Activated CD4-positive, alpha-beta memory T cell treated with anti-CD3 and anti-CD28 coated beads, Interleukin-2, amount 10 ng/mL, durations not matched to agents 7 days and 5 days (primary cell): ENCODE data around the gene SYNGR4. TPM values are rescaled to one million over a fixed set of nuclear protein-coding genes. Genes with fewer than 3 reads are reported as not detected.

Source experiments
- total RNA-seq, 2 experiments: library from RNA; stranded (reverse); gene quantifications; one replicate each; pipeline ENCODE4 v1.2.3, GENCODE V29; 2021

SYNGR4 gene
- total RNA-seq, 2 experiments from 2014 or later, result 0.28 TPM; not detected in 1

Other genes starting within 250 kb of the SYNGR4 start
- 100 to 1,000 TPM; 137 to 146 TPM for gene LIG1, start 194.0 kb upstream of the SYNGR4 start, total RNA-seq
- 1 to 10 TPM; 7.0 to 7.8 TPM for gene ZSWIM9, start 193.7 kb upstream of the SYNGR4 start, total RNA-seq
- gene CARD8, start 108.5 kb upstream of the SYNGR4 start, total RNA-seq, result 100 to 1,000 TPM; 247 to 253 TPM
- under 1 TPM; 0.15 to 0.20 TPM for gene ZNF114, start 94.3 kb upstream of the SYNGR4 start, total RNA-seq
- gene EMP3, start 38.8 kb upstream of the SYNGR4 start, total RNA-seq, result 100 to 1,000 TPM; 418 to 447 TPM
- gene TMEM143, start 427 bp upstream of the SYNGR4 start, total RNA-seq, result 10 to 100 TPM; 17.4 to 18.2 TPM
- 10 to 100 TPM; 91.8 to 94.4 TPM for gene KDELR1, start 27.2 kb downstream of the SYNGR4 start, total RNA-seq
- gene GRIN2D, start 29.3 kb downstream of the SYNGR4 start, total RNA-seq, result under 1 TPM; 0.18 TPM
- gene GRWD1, start 81.6 kb downstream of the SYNGR4 start, total RNA-seq, result 10 to 100 TPM; 25.6 to 27.1 TPM
- gene KCNJ14, start 91.2 kb downstream of the SYNGR4 start, total RNA-seq, result under 1 TPM; 0.73 to 0.86 TPM
- 10 to 100 TPM; 53.2 to 55.3 TPM for gene CYTH2, start 105.0 kb downstream of the SYNGR4 start, total RNA-seq
- gene LMTK3, start 147.5 kb downstream of the SYNGR4 start, total RNA-seq, result 1 to 10 TPM; 3.8 to 5.4 TPM
- not detected for gene SULT2B1, start 187.8 kb downstream of the SYNGR4 start, total RNA-seq
- not detected for gene SPACA4, start 242.4 kb downstream of the SYNGR4 start, total RNA-seq